NCI-H2227 (cell line): ENCODE data around the gene SMOC1.
"Not testable (repeated sequence)": the region's sequence is repeated elsewhere in the genome, so short reads cannot be mapped to it uniquely, and the experiment has no call there.

Experiments
- DNase-seq: peaks from one replicate; lab custom pipeline; 2025; ENCODE audit not compliant: unreplicated experiment; lab: John Stamatoyannopoulos, UW

Gene SMOC1

DNA sequence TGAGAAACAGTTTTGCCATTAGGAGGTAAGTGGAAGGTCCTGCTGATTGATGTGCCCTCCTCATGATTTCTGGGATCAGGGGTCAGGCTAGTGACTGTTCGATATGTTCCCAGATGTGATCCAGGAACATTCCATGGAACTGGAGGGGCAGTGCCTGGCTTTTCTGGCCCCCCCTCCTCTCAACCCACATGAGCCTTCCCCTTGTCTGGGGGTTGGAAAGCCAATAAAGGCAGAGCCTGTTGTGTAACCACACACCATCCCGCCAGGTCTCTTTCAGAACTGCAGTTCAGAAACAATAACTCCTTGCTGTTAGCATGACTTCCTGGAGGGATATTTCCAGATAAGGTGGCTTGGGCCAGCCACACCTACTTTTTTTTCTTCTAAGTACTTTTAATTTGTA lies 17.8 kb downstream of the SMOC1 start:
- no peak for DNase-seq

DNA sequence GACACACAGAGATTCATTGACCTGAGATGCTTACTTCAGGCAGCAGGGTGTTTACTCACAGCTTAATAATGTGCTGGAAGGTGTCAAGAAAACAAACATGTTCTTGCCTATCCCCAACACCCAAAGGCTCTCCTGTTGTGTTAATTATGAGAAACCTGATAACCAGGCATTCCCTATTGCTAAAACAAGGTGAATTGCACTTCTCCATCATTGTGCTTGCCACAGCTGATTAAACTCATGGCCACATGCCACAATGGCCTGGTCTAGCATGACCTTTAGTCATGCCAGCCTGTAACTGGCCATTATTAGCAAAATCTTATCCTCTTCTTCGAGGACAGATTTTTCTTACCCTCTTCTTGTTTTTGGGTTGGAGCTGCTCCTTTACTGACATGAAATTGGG lies 21.4 kb downstream of the SMOC1 start:
- no peak for DNase-seq

DNA sequence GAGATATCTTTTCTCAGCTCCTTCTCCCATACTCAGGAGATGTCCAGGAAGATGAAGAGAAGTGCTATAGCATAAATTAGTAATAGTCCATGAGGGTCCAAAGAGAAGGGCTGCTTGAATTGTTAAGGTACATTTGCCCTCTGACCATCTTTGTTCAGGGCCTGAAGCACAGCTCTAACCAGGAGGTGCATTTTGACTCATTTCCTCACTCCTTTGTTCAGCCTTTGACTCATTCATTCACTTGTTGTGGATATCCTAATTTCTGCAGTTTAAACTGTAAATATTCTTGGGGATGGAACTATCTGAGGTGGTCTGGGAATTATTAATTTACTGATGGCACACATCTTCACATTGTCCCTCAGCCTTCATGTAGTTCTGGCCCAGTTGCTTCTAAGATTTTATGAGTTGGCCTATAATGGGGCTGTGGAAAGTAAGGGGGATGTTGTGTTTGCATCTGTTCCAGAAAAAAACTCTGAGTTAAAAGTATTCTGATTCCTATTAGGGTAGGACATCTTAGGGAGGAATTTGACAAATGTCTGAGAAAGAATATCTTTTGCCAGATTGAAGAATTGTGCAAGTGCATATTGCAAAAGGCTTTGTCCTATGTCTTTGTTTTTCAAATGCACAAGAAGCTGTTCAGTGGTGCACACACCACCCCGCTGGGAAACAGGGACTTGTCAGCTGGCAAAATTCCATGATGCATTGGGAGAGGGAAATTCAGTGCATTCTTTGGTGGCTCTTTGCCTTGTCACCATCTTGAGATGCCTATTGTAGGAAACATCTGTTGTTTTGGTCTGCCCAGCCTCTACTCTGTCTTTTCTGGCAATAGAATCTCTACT lies 22.1 kb downstream of the SMOC1 start:
- DNase-seq, result no peak

DNA sequence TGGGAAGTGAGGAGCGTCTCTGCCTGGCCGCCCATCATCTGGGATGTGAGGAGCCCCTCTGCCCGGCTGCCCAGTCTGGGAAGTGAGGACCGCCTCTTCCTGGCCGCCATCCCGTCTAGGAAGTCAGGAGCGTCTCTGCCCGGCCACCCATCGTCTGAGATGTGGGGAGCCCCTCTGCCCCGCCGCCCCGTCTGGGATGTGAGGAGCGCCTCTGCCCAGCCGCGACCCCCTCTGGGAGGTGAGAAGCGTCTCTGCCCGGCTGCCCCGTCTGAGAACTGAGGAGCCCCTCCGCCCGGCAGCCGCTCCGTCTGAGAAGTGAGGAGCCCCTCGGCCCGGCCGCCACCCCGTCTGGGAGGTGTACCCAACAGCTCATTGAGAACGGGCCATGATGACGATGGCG lies 23.8 kb downstream of the SMOC1 start:
- DNase-seq, result not testable (repeated sequence)

DNA sequence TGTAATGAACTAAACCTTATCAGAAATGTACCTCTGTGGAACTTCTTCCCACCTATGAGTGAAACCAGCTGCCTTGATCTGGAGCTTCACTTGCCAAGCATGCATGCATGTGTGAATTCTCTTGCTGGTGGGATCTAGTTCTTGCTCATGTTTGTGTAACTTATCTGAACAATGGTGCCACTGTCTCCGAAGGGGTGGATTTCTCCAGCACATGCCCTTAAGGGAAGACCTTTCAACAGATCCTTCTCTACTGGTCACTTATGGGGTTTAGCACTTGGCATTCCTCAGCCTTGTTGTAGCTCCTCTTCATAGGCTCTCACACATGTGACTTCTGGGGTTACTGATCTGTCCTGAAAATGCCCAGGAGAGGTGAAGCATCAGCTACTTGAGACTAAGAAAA lies 25.0 kb downstream of the SMOC1 start:
- no peak for DNase-seq

DNA sequence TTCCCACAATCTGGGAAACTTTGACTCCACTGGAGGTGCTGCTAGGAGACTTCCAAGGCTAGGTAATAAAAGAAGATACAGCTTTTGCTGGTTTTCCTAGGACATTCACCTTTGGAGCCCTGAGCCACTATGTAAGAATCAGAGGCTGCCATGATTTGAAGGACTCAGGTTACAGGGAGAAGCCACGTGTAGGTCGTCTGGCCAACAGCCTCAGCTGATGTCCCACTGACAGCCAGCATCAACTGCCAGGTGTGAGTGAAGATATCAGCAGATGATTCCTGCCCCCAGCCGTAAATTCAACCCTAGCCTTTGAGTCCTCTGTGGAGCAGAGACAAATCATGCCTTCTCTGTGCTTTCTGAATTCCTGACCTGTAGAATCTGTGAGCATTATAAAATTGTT lies 27.0 kb downstream of the SMOC1 start:
- DNase-seq, result no peak

DNA sequence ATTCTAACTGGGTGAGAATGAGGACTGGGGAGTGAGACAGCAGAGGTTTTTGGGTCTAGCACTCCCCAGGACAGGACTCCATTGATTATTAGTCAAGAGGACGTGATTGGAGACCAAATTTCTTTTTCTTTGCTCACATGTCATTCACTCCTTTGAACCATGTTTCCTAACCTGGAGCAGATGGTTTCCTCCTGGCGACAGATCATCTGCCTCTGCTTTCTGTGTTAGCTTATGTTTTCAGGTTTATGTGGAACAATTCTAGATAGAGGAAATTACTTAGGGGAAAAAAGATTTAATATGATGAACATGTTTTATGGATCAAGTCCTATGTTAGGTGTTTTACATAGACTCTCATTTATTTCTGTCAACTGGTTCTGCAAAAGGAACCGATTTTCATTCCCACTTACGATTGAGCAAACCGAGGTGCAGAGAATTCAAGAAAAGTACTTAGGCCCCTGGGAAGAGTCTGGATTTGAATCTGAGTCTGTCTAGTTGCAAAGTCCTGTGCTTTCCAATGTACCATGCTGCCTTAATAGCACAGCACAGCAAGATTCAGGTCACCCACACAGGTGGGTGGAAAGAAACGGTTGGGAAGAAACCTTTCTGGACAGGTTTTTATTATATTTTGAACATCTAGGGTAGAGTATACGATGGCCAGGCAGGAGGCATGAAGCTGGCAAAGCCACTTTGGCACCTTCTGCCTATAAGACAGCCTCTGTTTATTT lies 30.8 kb downstream of the SMOC1 start:
- no peak for DNase-seq

DNA sequence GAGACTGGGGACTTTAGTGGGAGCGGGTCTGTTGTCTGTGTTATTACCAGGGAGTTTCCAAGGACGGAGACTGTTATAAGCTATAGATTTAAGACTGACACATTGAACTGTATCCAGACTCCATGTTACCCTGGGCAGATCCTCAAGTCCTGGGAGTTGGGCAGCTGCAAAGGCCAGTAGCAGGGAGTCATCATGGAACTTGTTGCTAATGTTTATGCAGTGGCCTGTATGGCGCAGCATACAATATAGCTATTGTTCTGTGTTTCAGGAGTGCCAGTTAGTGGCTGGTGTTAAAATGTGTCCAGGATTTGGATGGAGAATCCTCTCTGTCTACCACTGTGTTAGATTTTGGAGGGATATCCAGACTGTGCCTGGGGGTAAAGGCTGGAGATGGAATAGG lies 31.7 kb downstream of the SMOC1 start:
- no peak for DNase-seq

DNA sequence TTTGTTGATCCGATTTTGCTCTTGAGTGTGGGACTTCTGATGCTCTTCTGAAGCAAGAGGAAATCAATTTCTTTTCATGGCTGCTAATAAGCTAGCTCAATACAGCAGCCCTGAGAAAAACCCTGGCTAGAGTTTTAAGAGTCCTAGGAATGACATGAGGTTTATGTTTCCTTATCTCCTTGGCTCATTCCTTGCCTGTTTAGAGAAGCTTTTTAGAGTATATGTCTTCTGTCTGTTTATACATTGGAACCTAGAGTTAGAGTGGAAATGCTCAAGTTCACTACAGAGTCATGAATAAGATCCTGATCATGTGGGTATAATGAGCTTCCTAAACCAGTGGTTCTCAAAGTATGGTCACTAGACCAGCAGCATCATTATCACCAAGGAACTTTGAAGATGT lies 34.5 kb downstream of the SMOC1 start:
- no peak for DNase-seq

DNA sequence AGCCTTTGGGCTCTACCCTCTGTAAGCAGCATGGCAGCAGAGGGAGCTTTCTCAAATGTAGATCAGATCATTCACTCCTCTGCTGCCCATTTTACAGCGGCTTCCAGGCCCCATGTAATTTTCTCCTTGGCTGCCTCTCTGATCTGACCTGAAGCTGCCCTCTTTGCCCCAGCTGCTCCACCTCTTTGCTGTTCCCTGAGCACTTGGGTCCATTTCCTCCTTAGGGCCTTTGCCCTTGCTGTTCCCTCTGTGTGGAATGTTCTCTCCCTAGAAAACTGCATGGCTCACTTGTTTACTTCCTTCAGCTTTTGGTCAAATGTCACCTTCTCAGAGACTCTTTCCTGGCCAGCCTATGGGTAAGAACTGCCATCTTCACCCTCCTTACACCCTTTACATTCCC lies 37.2 kb downstream of the SMOC1 start:
- DNase-seq, result no peak

DNA sequence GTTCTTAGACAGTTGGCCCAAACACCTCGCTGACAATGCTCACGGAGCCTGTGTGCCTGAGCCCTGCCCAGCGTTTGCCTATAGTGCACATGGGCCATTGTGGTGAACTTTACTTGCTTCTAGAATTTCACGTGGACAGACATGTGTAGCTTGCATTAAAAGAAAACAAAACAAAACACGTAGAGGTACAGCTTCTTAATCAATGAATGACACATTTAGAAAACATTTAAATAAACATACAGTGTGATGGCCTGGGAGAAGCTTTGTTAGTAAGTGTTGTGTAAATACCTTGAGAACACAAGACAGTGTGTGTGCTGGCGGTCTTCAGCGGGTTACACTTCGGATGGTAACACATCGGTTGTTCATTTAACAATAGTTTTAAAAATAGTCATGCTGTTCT lies 38.1 kb downstream of the SMOC1 start:
- DNase-seq, result no peak

DNA sequence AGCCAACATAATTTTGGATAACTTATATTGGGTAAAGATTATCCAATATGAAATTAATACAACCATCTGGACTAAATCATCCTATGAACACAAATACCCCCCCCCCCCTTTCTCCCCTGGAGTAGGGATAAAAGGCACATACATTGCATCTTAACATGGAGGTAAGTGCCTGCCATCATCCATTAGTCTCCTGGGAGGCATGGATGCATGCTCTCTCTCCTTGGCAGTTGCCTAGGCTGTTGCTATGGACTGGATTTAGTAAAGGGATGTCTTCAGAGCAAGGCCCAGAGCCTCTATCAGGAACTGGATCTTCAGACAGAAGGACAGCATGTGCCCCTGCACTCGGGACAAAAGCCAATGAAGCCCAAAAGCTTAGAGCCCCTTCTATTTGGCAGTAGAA lies 40.6 kb downstream of the SMOC1 start:
- no peak for DNase-seq

DNA sequence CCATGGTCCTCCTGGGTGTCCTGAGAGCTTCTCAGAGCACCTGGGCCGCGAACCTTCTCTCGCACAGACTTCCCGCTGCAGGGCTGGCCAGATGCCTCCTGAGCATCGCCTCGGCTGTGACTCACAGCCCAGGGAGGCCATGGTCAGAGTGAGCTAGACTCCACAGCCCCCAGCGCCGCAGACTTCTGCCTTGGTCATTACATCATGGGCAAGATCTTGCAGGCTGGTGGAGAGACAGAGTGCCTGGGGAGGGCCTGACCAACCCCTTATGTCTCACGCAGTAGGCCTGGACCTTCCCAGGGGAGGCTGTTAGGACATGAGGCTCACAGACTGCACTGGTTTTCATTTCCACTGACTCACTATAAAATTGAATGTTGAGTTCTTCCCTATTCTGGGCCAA lies 41.8 kb downstream of the SMOC1 start:
- no peak for DNase-seq

DNA sequence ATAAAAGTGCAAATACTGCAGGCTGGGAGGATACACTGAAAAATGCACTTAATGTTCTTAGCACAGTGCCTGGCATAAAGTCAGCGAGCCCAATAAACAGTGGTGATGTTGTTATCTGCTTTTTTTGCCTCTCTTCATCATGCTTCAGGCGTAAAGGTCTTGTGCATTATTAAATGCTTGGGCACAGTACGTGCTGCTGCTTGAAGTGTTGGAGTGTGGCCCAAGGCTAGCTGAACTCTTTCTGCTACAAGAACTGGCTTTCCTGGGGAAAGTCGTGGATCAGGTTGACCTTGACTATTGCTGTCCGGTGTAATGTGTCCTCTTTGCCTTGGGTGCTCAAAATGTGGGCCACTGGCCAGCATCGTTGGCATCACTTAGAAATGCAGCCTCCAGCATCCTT lies 43.0 kb downstream of the SMOC1 start:
- DNase-seq, result no peak

DNA sequence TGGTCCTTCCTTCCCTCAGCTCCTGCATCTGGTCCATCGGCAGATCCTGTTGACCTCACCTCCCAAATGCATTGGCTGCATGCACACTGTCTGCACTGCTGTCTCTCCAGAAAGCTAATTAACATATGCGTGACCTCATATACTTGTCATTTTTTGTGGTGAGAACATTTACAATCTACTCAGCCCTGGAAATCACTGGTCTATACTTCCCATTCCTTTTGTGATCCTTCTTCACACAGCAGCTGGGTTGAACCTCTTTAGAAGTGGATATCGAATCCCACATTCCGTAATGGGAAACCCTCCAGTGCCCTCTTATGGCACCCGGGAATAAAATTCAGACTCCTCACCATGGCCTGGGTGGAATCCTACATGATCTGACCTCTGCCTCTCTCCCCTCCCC lies 45.0 kb downstream of the SMOC1 start:
- DNase-seq, result no peak

DNA sequence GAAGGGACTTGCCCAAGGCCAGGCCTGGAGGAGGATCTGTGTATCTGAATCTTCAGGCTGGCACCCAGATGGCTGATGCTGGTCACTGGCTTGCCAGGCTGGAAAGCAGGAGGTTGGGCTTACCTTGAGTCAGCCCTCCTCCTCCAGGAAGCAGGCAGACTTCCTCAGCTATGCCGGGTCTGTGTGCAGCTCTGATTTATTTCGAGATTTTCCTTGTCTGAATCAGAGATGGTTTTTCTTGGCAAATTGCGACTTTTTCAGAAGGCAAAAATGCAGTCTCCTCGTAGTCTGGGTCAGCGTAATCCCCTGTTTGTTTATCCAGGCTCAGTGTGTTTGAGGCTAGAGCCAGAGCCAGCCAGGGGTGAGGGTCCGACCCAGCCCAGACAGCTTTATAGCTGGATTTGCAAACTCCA lies 48.9 kb downstream of the SMOC1 start:
- DNase-seq, result no peak

DNA sequence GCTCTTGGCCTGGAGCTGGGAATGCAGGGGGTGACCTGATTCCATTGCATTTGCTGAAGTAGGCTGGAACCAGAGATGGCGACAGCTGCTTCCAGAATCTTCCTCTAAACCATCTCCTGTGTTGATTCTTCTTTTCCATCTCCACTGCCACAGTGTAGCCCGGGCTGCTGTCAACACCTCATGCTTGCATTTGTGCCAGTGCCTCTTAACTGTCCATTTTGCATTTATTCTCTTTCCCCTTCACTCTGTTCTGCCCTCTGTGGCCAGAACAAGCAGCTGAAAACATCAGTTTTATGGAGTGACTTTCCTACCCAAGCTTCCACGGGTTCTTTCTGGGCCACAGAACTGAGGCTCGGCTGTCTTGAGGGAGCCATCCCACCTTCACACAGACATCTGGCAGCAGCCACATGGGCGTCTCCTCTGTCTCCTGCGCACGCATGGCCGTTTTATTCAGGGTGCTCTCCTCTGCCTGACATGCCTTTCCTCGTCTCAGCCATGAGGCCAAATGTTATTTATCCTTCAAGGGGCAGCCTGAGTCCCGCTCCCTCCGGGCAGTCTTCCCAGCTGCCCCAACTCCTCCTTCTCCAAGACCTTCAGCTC lies 51.7 kb downstream of the SMOC1 start:
- no peak for DNase-seq

DNA sequence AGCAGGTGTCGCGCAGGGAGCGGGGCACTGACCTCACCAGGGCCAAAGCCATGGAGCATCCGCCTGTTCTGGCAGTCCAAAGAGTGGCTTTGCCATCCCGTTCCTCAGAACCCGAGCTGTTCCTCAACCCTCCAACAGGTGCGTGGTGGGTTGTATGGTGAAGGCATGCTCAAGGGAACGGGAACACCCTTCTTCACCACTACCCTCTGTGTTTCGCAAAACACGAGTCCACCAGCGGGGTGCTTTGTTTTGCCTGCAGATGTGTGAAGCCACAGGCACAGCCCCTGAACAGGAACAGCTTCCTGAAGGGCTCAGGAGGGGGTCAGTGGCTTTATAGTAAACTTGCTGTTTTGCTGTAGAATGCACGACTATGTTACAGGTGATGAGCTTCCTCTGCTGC lies 52.7 kb downstream of the SMOC1 start:
- no peak for DNase-seq

DNA sequence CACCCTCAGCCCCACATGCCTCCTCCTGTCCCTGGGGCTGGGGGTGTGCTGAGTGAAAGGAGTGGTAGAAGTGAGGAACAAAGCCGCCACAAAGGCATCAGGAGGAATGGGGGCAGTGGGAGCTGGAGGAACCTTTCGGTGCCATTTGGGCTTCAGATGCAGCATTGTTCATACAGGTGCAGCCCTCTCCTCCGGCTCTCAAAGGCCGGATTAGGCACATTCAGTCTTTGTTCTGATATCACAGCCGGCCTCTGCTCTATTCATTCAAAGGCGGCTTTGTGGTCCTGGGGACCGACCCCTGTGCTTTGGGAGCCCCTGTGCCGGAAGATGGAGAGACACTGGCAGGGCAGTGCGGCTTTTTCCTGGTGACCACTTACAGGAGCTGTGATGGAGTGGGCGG lies 53.2 kb downstream of the SMOC1 start:
- DNase-seq, result no peak

DNA sequence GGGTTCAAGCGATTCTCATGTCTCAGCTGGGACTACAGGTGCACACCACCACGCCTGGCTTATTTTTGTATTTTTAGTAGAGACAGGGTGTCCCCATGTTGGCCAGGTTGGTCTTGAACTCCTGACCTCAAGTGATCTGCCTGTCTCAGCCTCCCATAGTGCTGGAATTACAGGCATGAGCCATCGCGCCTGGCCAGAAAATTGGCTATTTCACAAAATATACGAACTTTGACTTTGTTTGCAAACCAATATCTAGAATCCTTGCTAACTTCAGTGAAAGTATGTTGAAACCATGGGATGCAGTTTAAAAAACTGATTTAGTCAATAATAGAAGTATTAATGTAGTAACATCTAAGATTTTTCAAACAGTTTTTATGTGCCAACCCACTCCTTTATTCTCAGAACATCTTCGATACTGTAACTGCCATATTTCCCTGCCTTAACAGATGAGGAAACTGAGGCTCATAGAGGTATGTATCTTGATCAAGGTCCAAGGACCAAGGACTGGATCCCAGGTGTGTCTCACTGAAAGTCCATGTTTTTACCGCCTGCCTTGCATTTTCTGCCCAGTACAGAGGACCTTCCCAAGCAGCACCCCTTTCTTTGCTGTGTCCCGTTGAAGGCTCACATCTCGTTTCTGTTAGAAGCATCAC lies 54.5 kb downstream of the SMOC1 start:
- DNase-seq, result no peak

DNA sequence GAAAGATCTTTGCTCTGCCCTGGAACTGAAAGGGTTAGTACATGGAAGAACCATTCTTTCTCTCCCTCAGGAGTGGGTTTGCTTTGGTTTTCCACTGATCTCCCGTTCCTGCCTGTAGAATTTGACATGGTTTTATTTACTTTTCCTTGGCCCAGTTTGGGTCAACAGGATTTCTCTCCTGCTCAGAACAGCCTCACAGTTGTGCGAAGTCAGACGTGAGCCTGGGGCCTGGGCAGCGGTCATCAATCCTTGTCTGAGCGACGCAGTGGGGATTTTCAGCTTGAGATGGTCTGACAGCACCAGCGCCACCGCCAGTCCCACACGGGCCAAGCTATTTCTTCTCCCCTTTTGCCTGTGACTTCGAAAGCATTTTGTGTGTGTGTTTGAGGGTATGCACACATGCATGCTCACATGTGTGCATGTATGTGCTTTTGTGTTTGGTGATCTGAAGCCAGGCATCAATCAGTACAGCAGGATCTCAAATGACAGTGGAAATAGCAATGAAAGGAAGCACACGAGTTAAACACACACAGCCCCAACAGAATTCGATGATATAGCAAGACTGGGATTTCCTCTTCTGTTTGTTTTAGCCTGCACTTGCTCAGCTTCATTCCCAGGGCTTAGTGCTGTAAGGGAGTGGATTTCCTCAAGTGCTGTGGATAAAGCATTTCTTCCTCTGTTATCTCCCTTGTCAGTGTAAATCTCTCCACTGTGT lies 58.3 kb downstream of the SMOC1 start:
- no peak for DNase-seq
